ENCODE results near the gene SNX9.

SNX9 gene

DNA sequence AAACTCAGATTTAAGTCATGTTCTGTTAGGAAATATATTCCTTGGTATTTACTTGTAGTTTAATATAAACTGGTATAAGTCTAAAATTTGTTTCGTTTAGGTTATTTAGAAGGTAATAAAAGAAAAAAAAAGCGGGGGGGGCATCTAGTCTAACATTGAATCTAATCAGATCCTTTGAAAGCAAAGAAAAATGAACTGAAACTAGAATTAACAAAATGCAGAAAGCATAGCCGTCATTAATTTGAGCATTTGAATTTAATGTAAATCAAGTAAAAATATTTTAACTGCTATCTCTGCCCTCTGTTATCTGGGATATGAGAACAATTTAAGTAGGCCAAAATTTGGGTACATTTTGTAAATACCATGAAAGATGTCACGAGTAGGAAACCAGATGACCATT is 54.1 kb downstream of the SNX9 start:
- H3K9ac ChIP-seq (ENCODE audit: low read length in 2 of 2): no peak overlapping the region
- no peak overlapping the region for H3K4me3 ChIP-seq (ENCODE audit: low read length in 2 of 2)
- H3K9me3 ChIP-seq (ENCODE audit: control insufficient read depth in 2 of 2, low read length in 2 of 2): no peaks in the 10 kb centered on the region
- H3K4me1 ChIP-seq (ENCODE audit: control insufficient read depth, insufficient read depth, low read length): no peaks in the 10 kb centered on the region
- peaks cover 18 to 19% of the 10 kb centered on the region in 2 donors for H3K36me3 ChIP-seq (ENCODE audit: control insufficient read depth in 2 of 2, insufficient read depth in 2 of 2, low read length in 2 of 2)
- no peak overlapping the region for H3K27ac ChIP-seq (ENCODE audit: low read length)
- no peaks in the 10 kb centered on the region for H3K27me3 ChIP-seq (ENCODE audit: control insufficient read depth in 1 of 2, insufficient read depth in 2 of 2, low read length in 2 of 2)

DNA sequence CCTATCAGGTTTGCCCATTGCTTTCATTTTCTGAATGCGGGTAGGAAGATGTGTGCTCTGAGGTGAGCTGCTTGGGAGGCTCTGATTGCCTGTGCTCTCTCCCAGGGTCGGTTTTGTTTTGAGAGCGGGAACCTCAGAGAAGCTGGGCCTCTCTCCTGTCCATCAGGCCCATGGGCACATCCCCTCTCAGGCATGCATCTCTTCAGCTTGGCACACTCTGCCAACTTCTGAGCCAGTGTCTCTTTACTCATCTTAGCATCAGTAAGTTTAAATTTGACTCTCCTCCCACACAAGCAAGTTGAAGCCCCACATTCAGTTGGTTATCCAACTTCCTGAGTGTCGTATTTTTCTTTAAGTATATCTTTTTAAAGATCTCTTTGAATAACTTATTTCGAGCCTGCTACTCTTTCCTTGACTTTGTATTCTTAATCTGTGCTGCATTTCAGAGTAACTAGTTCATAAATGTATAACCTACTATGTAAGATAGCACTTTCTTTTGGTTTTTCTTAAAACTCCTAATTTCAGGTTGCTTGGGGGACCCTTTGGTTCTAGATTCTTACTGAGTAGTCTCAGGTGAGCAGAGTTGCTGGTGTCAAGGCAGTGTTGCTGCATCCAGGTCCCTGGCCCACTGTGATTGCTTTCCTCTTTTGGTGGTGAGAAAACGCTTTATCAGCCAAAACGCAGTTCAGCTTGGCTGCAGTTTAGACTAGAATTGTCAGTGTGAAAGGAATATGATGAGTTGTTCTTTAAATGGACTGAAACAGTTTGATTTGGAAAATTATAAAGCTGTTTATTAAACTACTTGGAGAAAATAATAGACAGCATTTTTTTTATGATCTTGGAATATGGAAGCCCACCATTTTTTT is 54.8 kb downstream of the SNX9 start:
- Histone ChIP-seq H3K9ac (ENCODE audit: low read length in 2 of 2) (no peak overlapping the region), H3K27ac (ENCODE audit: low read length) (no peak overlapping the region), H3K27me3 (ENCODE audit: control insufficient read depth in 1 of 2, insufficient read depth in 2 of 2, low read length in 2 of 2) (no peaks in the 10 kb centered on the region), H3K9me3 (ENCODE audit: control insufficient read depth in 2 of 2, low read length in 2 of 2) (no peaks in the 10 kb centered on the region), H3K4me3 (ENCODE audit: low read length in 2 of 2) (no peak overlapping the region), H3K36me3 (ENCODE audit: control insufficient read depth in 2 of 2, insufficient read depth in 2 of 2, low read length in 2 of 2) (peaks cover 15 to 19% of the 10 kb centered on the region in 2 donors), H3K4me1 (ENCODE audit: control insufficient read depth, insufficient read depth, low read length) (no peaks in the 10 kb centered on the region)

DNA sequence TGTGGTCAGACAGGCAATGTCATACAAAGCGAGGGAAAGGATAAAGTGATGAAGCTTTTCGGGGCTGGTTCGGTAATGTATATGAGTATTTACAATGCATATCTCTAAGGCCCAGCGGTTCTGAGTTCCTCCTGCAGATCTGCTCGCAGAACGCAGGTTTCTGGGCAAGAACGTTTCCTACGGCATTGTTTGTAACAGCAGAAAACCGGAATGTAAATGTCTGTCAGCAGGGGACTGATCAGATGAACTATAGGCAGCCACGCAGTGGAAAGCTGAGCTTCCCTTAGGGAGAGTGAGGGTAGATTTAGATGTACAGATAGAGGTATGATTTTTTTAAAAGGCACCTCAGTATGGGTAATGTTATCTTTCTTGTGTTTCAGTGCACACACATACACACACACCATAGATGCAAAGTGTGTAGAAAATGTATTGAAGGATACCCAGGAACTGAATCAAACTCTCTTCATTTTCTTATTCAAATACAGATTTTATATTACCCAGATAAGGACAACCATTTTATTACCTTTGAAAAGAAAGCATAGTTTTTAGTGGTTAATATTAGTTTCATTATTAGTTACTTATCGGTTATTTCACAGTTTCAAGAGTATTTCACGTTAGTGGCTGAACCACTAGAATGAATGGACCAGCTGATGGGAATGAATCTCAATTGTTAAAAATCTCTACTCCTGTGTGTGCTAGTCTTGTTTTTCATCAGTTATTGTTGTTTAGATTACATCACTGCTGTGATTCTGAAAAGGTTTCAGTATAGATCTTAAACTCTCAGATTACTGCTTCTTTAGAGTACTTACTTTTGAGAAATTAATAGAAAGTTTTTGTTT is 56.2 kb downstream of the SNX9 start:
- Histone ChIP-seq H3K36me3 (ENCODE audit: control insufficient read depth in 2 of 2, insufficient read depth in 2 of 2, low read length in 2 of 2) (peaks cover 10 to 15% of the 10 kb centered on the region in 2 donors), H3K9ac (ENCODE audit: low read length in 2 of 2) (no peak overlapping the region), H3K9me3 (ENCODE audit: control insufficient read depth in 2 of 2, low read length in 2 of 2) (no peaks in the 10 kb centered on the region), H3K4me3 (ENCODE audit: low read length in 2 of 2) (no peak overlapping the region), H3K27me3 (ENCODE audit: control insufficient read depth in 1 of 2, insufficient read depth in 2 of 2, low read length in 2 of 2) (no peaks in the 10 kb centered on the region), H3K4me1 (ENCODE audit: control insufficient read depth, insufficient read depth, low read length) (no peaks in the 10 kb centered on the region), H3K27ac (ENCODE audit: low read length) (no peak overlapping the region)

GRCh38 chr6:157879873-157880254 is 56.8 kb downstream of the SNX9 start:
- Histone ChIP-seq H3K4me1 (ENCODE audit: control insufficient read depth, insufficient read depth, low read length) (no peaks in the 10 kb centered on the region), H3K9me3 (ENCODE audit: control insufficient read depth in 2 of 2, low read length in 2 of 2) (no peaks in the 10 kb centered on the region), H3K9ac (ENCODE audit: low read length in 2 of 2) (no peak overlapping the region), H3K27me3 (ENCODE audit: control insufficient read depth in 1 of 2, insufficient read depth in 2 of 2, low read length in 2 of 2) (no peaks in the 10 kb centered on the region), H3K36me3 (ENCODE audit: control insufficient read depth in 2 of 2, insufficient read depth in 2 of 2, low read length in 2 of 2) (peaks cover 10 to 12% of the 10 kb centered on the region in 2 donors), H3K4me3 (ENCODE audit: low read length in 2 of 2) (no peak overlapping the region), H3K27ac (ENCODE audit: low read length) (no peak overlapping the region)

- no peak overlapping the region for H3K9ac ChIP-seq (ENCODE audit: low read length in 2 of 2)
- no peak overlapping the region for H3K4me3 ChIP-seq (ENCODE audit: low read length in 2 of 2)
- no peaks in the 10 kb centered on the region for H3K27me3 ChIP-seq (ENCODE audit: control insufficient read depth in 1 of 2, insufficient read depth in 2 of 2, low read length in 2 of 2)
- H3K27ac ChIP-seq (ENCODE audit: low read length): no peak overlapping the region
- peaks cover 5 to 7% of the 10 kb centered on the region in 2 donors for H3K36me3 ChIP-seq (ENCODE audit: control insufficient read depth in 2 of 2, insufficient read depth in 2 of 2, low read length in 2 of 2)
- H3K4me1 ChIP-seq (ENCODE audit: control insufficient read depth, insufficient read depth, low read length): no peaks in the 10 kb centered on the region
- H3K9me3 ChIP-seq (ENCODE audit: control insufficient read depth in 2 of 2, low read length in 2 of 2): no peaks in the 10 kb centered on the region
Observed at GRCh38 chr6:157880534-157880933, 57.5 kb downstream of the SNX9 start.

- H3K27ac ChIP-seq (ENCODE audit: low read length): no peak overlapping the region
- no peaks in the 10 kb centered on the region for H3K4me1 ChIP-seq (ENCODE audit: control insufficient read depth, insufficient read depth, low read length)
- peaks cover 5 to 13% of the 10 kb centered on the region in 2 donors for H3K36me3 ChIP-seq (ENCODE audit: control insufficient read depth in 2 of 2, insufficient read depth in 2 of 2, low read length in 2 of 2)
- no peak overlapping the region for H3K4me3 ChIP-seq (ENCODE audit: low read length in 2 of 2)
- no peaks in the 10 kb centered on the region for H3K9me3 ChIP-seq (ENCODE audit: control insufficient read depth in 2 of 2, low read length in 2 of 2)
- H3K27me3 ChIP-seq (ENCODE audit: control insufficient read depth in 1 of 2, insufficient read depth in 2 of 2, low read length in 2 of 2): no peaks in the 10 kb centered on the region
- H3K9ac ChIP-seq (ENCODE audit: low read length in 2 of 2): no peak overlapping the region
Observed at GRCh38 chr6:157881342-157881741, 58.3 kb downstream of the SNX9 start.

- no peak overlapping the region for H3K9ac ChIP-seq (ENCODE audit: low read length in 2 of 2)
- peaks cover 9 to 16% of the 10 kb centered on the region in 2 donors for H3K36me3 ChIP-seq (ENCODE audit: control insufficient read depth in 2 of 2, insufficient read depth in 2 of 2, low read length in 2 of 2)
- H3K27ac ChIP-seq (ENCODE audit: low read length): no peak overlapping the region
- no peak overlapping the region for H3K4me3 ChIP-seq (ENCODE audit: low read length in 2 of 2)
- H3K27me3 ChIP-seq (ENCODE audit: control insufficient read depth in 1 of 2, insufficient read depth in 2 of 2, low read length in 2 of 2): no peaks in the 10 kb centered on the region
- H3K9me3 ChIP-seq (ENCODE audit: control insufficient read depth in 2 of 2, low read length in 2 of 2): no peaks in the 10 kb centered on the region
- no peaks in the 10 kb centered on the region for H3K4me1 ChIP-seq (ENCODE audit: control insufficient read depth, insufficient read depth, low read length)
Observed at GRCh38 chr6:157884756-157885155, 61.7 kb downstream of the SNX9 start.

- H3K4me1 ChIP-seq (ENCODE audit: control insufficient read depth, insufficient read depth, low read length): no peaks in the 10 kb centered on the region
- peaks cover 9 to 19% of the 10 kb centered on the region in 2 donors for H3K36me3 ChIP-seq (ENCODE audit: control insufficient read depth in 2 of 2, insufficient read depth in 2 of 2, low read length in 2 of 2)
- H3K27me3 ChIP-seq (ENCODE audit: control insufficient read depth in 1 of 2, insufficient read depth in 2 of 2, low read length in 2 of 2): no peaks in the 10 kb centered on the region
- no peak overlapping the region for H3K27ac ChIP-seq (ENCODE audit: low read length)
- H3K9ac ChIP-seq (ENCODE audit: low read length in 2 of 2): no peak overlapping the region
- H3K4me3 ChIP-seq (ENCODE audit: low read length in 2 of 2): no peak overlapping the region
- no peaks in the 10 kb centered on the region for H3K9me3 ChIP-seq (ENCODE audit: control insufficient read depth in 2 of 2, low read length in 2 of 2)
Observed at GRCh38 chr6:157885211-157885788, 62.3 kb downstream of the SNX9 start.

- H3K9ac ChIP-seq (ENCODE audit: low read length in 2 of 2): no peak overlapping the region
- no peaks in the 10 kb centered on the region for H3K4me1 ChIP-seq (ENCODE audit: control insufficient read depth, insufficient read depth, low read length)
- H3K9me3 ChIP-seq (ENCODE audit: control insufficient read depth in 2 of 2, low read length in 2 of 2): no peaks in the 10 kb centered on the region
- H3K27ac ChIP-seq (ENCODE audit: low read length): no peak overlapping the region
- H3K4me3 ChIP-seq (ENCODE audit: low read length in 2 of 2): no peak overlapping the region
- H3K36me3 ChIP-seq (ENCODE audit: control insufficient read depth in 2 of 2, insufficient read depth in 2 of 2, low read length in 2 of 2): peaks cover 9 to 17% of the 10 kb centered on the region in 2 donors
- H3K27me3 ChIP-seq (ENCODE audit: control insufficient read depth in 1 of 2, insufficient read depth in 2 of 2, low read length in 2 of 2): no peaks in the 10 kb centered on the region
Observed at GRCh38 chr6:157885876-157886275, 62.8 kb downstream of the SNX9 start.

DNA sequence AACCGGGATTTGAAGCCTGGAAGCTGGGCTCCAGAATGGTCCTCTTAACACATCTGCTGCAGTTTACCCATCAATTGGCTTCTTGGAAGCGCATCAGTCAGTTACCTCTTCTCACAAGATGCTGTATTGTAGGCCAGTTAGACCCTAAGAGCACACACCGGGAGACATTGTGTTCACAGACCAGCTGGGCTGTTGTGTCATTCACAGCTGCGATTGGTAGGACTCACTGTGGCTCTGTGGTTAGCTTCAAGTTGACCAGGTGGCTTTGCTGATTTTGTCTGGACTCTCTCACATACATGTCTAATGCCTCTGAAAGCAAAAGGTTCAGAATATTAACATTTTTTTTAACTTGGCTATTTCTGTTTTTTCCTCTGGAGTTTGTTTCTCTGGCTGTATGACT is 64.8 kb downstream of the SNX9 start:
- H3K4me1 ChIP-seq (ENCODE audit: control insufficient read depth, insufficient read depth, low read length): no peaks in the 10 kb centered on the region
- H3K9ac ChIP-seq (ENCODE audit: low read length in 2 of 2): no peak overlapping the region
- H3K4me3 ChIP-seq (ENCODE audit: low read length in 2 of 2): no peak overlapping the region
- no peak overlapping the region for H3K27ac ChIP-seq (ENCODE audit: low read length)
- H3K27me3 ChIP-seq (ENCODE audit: control insufficient read depth in 1 of 2, insufficient read depth in 2 of 2, low read length in 2 of 2): no peaks in the 10 kb centered on the region
- peaks cover 11 to 17% of the 10 kb centered on the region in 2 donors for H3K36me3 ChIP-seq (ENCODE audit: control insufficient read depth in 2 of 2, insufficient read depth in 2 of 2, low read length in 2 of 2)
- H3K9me3 ChIP-seq (ENCODE audit: control insufficient read depth in 2 of 2, low read length in 2 of 2): no peaks in the 10 kb centered on the region

Data from stomach smooth muscle (tissue), 2 donors.